Astrocyte (in vitro differentiated cells and primary cell): ENCODE results near the gene KIF18B.

ENCODE experiments used
- CTCF ChIP-seq: IDR thresholded peaks from 2 replicates; pipeline ENCODE4 v1.5.1; 2011; ENCODE audit warnings: low read depth, mild to moderate bottlenecking, inconsistent platforms, low read length, moderate library complexity; ENCODE audit not compliant: insufficient read depth
- EZH2 ChIP-seq: IDR thresholded peaks from 2 replicates; pipeline ENCODE4 v1.6.1; 2012; ENCODE audit warnings: mild to moderate bottlenecking, low read length, inconsistent platforms; ENCODE audit not compliant: insufficient read depth

- TF ChIP-seq CTCF (no peak), EZH2 (no peak)
These were observed 67.5 kb downstream of the KIF18B start for GRCh38 chr17:44880062-44880461.
